GM23338 (cell line): ENCODE results near the gene PIMREG. TPM values are rescaled to one million over a fixed set of nuclear protein-coding genes. Genes with fewer than 3 reads are reported as not detected.
A peak's percentile ranks its signal among the peaks of the same experiment; 100 is the strongest.

Source experiments
- ATAC-seq: fragments of 200-7000 bp; cut with Tn5 transposase; 3 replicates; pipeline ENCODE4 v1.9.1; 2020
- DNase-seq: peaks from one replicate; pipeline ENCODE4 v3.0.0-alpha.2; 2015; ENCODE audit warnings: low spot score
- H2AFZ ChIP-seq: fragments of 200-600 bp; sonication (generic); 2 replicates; pipeline ENCODE4 v1.8.0; 2016; ENCODE audit warnings: antibody characterized with exemption, mild to moderate bottlenecking, moderate library complexity
- H3F3A ChIP-seq: fragments of 200-600 bp; sonication (generic); replicated peaks from 2 replicates; pipeline ENCODE4 v1.8.0; 2017; ENCODE audit warnings: antibody characterized with exemption, mixed run types, low read depth
- H3K27ac ChIP-seq: fragments of 200-600 bp; sonication (generic); 2 replicates; pipeline ENCODE4 v1.6.1; 2016; ENCODE audit warnings: low read depth
- H3K27me3 ChIP-seq: fragments of 200-600 bp; sonication (generic); 2 replicates; pipeline ENCODE4 v1.8.0; 2016; ENCODE audit warnings: mild to moderate bottlenecking, mixed run types, moderate library complexity; ENCODE audit not compliant: insufficient read depth
- H3K36me3 ChIP-seq: fragments of 200-600 bp; sonication (generic); 2 replicates; pipeline ENCODE4 v1.8.0; 2016; ENCODE audit warnings: mild to moderate bottlenecking; ENCODE audit not compliant: insufficient read depth
- H3K4me1 ChIP-seq: fragments of 200-600 bp; sonication (generic); 2 replicates; pipeline ENCODE4 v1.8.0; 2016; ENCODE audit warnings: mild to moderate bottlenecking, moderate library complexity; ENCODE audit not compliant: insufficient read depth
- H3K4me2 ChIP-seq: fragments of 200-600 bp; sonication (generic); 2 replicates; pipeline ENCODE4 v1.7.1; 2017; ENCODE audit warnings: mixed run types
- H3K4me3 ChIP-seq: fragments of 200-600 bp; sonication (generic); 2 replicates; pipeline ENCODE4 v1.6.1; 2016; ENCODE audit warnings: mixed run types
- H3K79me2 ChIP-seq: fragments of 200-600 bp; sonication (generic); replicated peaks from 2 replicates; pipeline ENCODE4 v1.8.0; 2017; ENCODE audit warnings: mild to moderate bottlenecking; ENCODE audit not compliant: insufficient read depth
- H3K9me2 ChIP-seq: fragments of 200-600 bp; sonication (generic); 2 replicates; pipeline ENCODE4 v1.8.0; 2017; ENCODE audit not compliant: insufficient read depth
- H4K20me1 ChIP-seq: fragments of 200-600 bp; sonication (generic); replicated peaks from 2 replicates; pipeline ENCODE4 v1.8.0; 2017; ENCODE audit warnings: mild to moderate bottlenecking; ENCODE audit not compliant: insufficient read depth
- H3K27ac Mint-ChIP-seq: 2 replicates; pipeline ENCODE4 v1.8.0; 2020; ENCODE audit warnings: inconsistent platforms, mild to moderate bottlenecking, moderate library complexity, mixed read lengths
- H3K27me3 Mint-ChIP-seq: 3 replicates; pipeline ENCODE4 v1.8.0; 2022; ENCODE audit warnings: low read depth, mild to moderate bottlenecking, moderate library complexity, mixed read lengths, inconsistent platforms; ENCODE audit not compliant: insufficient read depth, poor library complexity
- H3K36me3 Mint-ChIP-seq: 3 replicates; pipeline ENCODE4 v1.8.0; 2021; ENCODE audit warnings: low read depth, mild to moderate bottlenecking, inconsistent platforms, moderate library complexity, mixed read lengths
- H3K4me1 Mint-ChIP-seq: 3 replicates; pipeline ENCODE4 v1.8.0; 2020; ENCODE audit warnings: mild to moderate bottlenecking, inconsistent platforms, mixed read lengths
- H3K4me3 Mint-ChIP-seq: 3 replicates; pipeline ENCODE4 v1.8.0; 2021; ENCODE audit warnings: moderate library complexity, mild to moderate bottlenecking, inconsistent platforms, mixed read lengths
- H3K9me3 Mint-ChIP-seq: 3 replicates; pipeline ENCODE4 v1.8.0; 2020; ENCODE audit warnings: moderate library complexity, mild to moderate bottlenecking, inconsistent platforms, mixed read lengths
- CREB1 ChIP-seq: fragments of 250-450 bp; sonication (Bioruptor Pico); IDR thresholded peaks from 2 replicates; pipeline ENCODE4 v1.5.0; 2020; ENCODE audit warnings: low read depth, mild to moderate bottlenecking, moderate library complexity
- EZH2 ChIP-seq: fragments of 200-600 bp; sonication (generic); IDR thresholded peaks from one replicate; pipeline ENCODE4 v1.8.0; 2017; ENCODE audit warnings: antibody characterized with exemption, mild to moderate bottlenecking, low read depth; ENCODE audit not compliant: unreplicated experiment
- JUNB ChIP-seq: IDR thresholded peaks from one replicate; pipeline ENCODE4 v1.6.1; 2016; ENCODE audit warnings: antibody characterized with exemption; ENCODE audit not compliant: unreplicated experiment
- NANOG ChIP-seq: IDR thresholded peaks from 2 replicates; pipeline ENCODE4 v1.6.1; 2016; ENCODE audit warnings: antibody characterized with exemption, borderline replicate concordance
- POLR2AphosphoS5 ChIP-seq: IDR thresholded peaks from 2 replicates; pipeline ENCODE4 v1.6.1; 2016; ENCODE audit warnings: antibody characterized with exemption, low read depth
- STAT1 ChIP-seq: IDR thresholded peaks from one replicate; pipeline ENCODE4 v1.6.1; 2016; ENCODE audit warnings: antibody characterized with exemption; ENCODE audit not compliant: unreplicated experiment
- ZNF114 ChIP-seq: fragments of 250-450 bp; sonication (Bioruptor Pico); IDR thresholded peaks from 2 replicates; pipeline ENCODE4 v1.5.0; 2020; ENCODE audit warnings: mild to moderate bottlenecking, moderate library complexity
- ZNF331 ChIP-seq: fragments of 250-450 bp; sonication (Bioruptor Pico); IDR thresholded peaks from 2 replicates; pipeline ENCODE4 v1.5.0; 2020; ENCODE audit warnings: low read depth, mild to moderate bottlenecking, moderate library complexity
- polyA plus RNA-seq: library from polyadenylated mRNA; unstranded; fragments of >200 nt; fragmentation: Nextera tagmentation; extraction: Ambion mirVana; gene quantifications from 2 replicates; pipeline ENCODE4 v1.2.1, GENCODE V29; 2016
- total RNA-seq: library from RNA; depleted of rRNA; stranded (reverse); fragments of >200 nt; shearing (Covaris generic); gene quantifications from 2 replicates; pipeline ENCODE4 v1.2.3, GENCODE V29; 2014
- TF ChIP-seq, protein P1 (sequence below): fragments of 250-450 bp; sonication (Bioruptor Pico); IDR thresholded peaks from 2 replicates; pipeline ENCODE4 v1.5.0; 2020; ENCODE audit warnings: mild to moderate bottlenecking, moderate library complexity
- TF ChIP-seq, protein P2 (sequence below), 2 experiments: fragments of 200-600 bp in 1 of 2; sonication (generic) in 1 of 2; conservative IDR thresholded peaks; 2 replicates each; pipeline versions ENCODE4 v1.5.1 to v1.6.1; 2016 to 2017; ENCODE audit warnings: antibody characterized with exemption in 2 of 2, low read depth in 2 of 2, mild to moderate bottlenecking in 2 of 2, moderate library complexity in 1 of 2
- TF ChIP-seq, protein P3 (sequence below): IDR thresholded peaks from one replicate; pipeline ENCODE4 v1.6.1; 2018; ENCODE audit warnings: antibody characterized with exemption; ENCODE audit not compliant: unreplicated experiment

Gene PIMREG
- total and polyA plus RNA-seq, 2 experiments from 2014 or later: 87.8 to 144 TPM

DNA sequence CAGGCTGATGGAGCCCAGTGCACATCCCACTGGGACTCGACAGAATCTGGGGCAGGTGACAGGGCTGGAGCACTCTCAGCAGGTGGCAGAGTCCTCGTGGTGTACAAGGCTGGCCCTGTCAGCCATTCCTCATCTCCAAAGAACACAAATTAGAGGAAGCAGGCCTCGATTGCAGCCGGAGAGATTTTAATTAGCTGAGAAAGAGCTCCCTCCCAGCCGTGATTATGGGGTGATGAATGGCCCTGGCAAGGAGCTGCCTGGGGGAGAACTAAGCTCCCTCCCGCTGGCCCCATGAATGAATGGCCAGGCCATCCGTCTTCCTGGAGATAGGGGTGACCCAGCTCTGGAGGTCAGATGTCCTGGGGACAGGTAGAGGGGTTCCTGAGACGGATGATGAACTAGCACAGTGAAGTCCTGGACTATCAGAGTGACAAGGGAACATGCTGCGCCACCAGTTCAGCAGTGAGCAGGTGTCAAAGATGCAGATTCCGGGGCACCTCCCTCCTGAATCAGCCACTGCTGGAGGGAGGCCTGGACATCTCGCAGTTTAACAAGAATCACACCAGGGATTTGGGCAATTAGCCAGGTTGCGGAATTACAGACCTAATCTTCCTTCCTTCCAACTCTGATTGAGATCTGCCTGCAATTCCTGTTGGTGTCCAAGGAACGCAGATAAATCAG is 35.5 kb downstream of the PIMREG start:
- ATAC-seq (no peak), DNase-seq (no peak)
- H3K4me3 Mint-ChIP-seq: no peak overlapping the region
- H3K9me3 Mint-ChIP-seq: no peaks in the 10 kb centered on the region
- Histone ChIP-seq H3K36me3 (no peaks in the 10 kb centered on the region), H4K20me1 (no peaks in the 10 kb centered on the region), H3K27ac (no peak overlapping the region), H2AFZ (peak overlapping the region; percentile 69), H3K4me2 (no peak overlapping the region), H3K4me1 (0 out of 2 replicates have a peak, but pooled peaks cover 3% of the 10 kb centered on the region), H3K79me2 (no peaks in the 10 kb centered on the region), H3K27me3 (no peaks in the 10 kb centered on the region), H3F3A (no peaks in the 10 kb centered on the region), H3K9me2 (no peaks in the 10 kb centered on the region), H3K4me3 (no peak overlapping the region)
- TF ChIP-seq EZH2: no peak
- peaks cover 16% of the 10 kb centered on the region for H3K27me3 Mint-ChIP-seq
- H3K4me1 Mint-ChIP-seq: peaks cover 18% of the 10 kb centered on the region
- no peak overlapping the region for H3K27ac Mint-ChIP-seq
- H3K36me3 Mint-ChIP-seq: no peaks in the 10 kb centered on the region

DNA sequence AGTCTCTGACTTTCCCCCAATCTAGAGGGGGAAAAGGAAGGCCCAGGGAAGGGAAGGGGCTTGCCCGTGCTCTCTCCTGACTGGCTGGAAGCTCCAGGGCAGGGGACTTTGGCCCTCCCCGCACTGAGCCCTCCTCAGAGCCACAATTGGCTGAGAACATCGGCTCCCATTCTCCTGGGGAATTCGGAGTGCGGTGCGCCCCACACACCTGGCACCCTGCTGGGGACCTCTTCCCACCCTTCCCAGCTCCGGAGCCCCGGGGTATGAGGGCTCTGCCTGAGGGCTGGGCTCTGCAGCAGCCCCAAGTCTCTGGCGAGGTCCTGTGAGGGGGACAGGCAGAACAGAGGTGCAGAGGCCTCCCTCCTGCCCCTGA is 36.0 kb downstream of the PIMREG start:
- no peak overlapping the region for H3K27ac Mint-ChIP-seq
- H3K36me3 Mint-ChIP-seq: no peaks in the 10 kb centered on the region
- H3K4me2 ChIP-seq: no peak overlapping the region
- H3K4me1 Mint-ChIP-seq: peaks cover 13% of the 10 kb centered on the region
- H3K4me1 ChIP-seq: 0 out of 2 replicates have a peak, but pooled peaks cover 3% of the 10 kb centered on the region
- no peak overlapping the region for H3K27ac ChIP-seq
- H3F3A ChIP-seq: no peaks in the 10 kb centered on the region
- H3K4me3 Mint-ChIP-seq: no peak overlapping the region
- no peaks in the 10 kb centered on the region for H3K27me3 ChIP-seq
- H4K20me1 ChIP-seq: no peaks in the 10 kb centered on the region
- H3K79me2 ChIP-seq: no peaks in the 10 kb centered on the region
- H3K9me3 Mint-ChIP-seq: no peaks in the 10 kb centered on the region
- DNase-seq (peak; percentile 30), ATAC-seq (peak; percentile 83)
- H3K9me2 ChIP-seq: no peaks in the 10 kb centered on the region
- H3K27me3 Mint-ChIP-seq: peaks cover 16% of the 10 kb centered on the region
- peak overlapping the region; percentile 69 for H2AFZ ChIP-seq
- no peaks in the 10 kb centered on the region for H3K36me3 ChIP-seq
- no peak overlapping the region for H3K4me3 ChIP-seq
- TF ChIP-seq POLR2AphosphoS5 (no peak), CREB1 (CRISPR knock-in tag) (no peak), NANOG (no peak), STAT1 (no peak), ZNF331 (CRISPR knock-in tag) (no peak), JUNB (no peak), ZNF114 (CRISPR knock-in tag) (no peak)
- TF ChIP-seq, protein P1, sequence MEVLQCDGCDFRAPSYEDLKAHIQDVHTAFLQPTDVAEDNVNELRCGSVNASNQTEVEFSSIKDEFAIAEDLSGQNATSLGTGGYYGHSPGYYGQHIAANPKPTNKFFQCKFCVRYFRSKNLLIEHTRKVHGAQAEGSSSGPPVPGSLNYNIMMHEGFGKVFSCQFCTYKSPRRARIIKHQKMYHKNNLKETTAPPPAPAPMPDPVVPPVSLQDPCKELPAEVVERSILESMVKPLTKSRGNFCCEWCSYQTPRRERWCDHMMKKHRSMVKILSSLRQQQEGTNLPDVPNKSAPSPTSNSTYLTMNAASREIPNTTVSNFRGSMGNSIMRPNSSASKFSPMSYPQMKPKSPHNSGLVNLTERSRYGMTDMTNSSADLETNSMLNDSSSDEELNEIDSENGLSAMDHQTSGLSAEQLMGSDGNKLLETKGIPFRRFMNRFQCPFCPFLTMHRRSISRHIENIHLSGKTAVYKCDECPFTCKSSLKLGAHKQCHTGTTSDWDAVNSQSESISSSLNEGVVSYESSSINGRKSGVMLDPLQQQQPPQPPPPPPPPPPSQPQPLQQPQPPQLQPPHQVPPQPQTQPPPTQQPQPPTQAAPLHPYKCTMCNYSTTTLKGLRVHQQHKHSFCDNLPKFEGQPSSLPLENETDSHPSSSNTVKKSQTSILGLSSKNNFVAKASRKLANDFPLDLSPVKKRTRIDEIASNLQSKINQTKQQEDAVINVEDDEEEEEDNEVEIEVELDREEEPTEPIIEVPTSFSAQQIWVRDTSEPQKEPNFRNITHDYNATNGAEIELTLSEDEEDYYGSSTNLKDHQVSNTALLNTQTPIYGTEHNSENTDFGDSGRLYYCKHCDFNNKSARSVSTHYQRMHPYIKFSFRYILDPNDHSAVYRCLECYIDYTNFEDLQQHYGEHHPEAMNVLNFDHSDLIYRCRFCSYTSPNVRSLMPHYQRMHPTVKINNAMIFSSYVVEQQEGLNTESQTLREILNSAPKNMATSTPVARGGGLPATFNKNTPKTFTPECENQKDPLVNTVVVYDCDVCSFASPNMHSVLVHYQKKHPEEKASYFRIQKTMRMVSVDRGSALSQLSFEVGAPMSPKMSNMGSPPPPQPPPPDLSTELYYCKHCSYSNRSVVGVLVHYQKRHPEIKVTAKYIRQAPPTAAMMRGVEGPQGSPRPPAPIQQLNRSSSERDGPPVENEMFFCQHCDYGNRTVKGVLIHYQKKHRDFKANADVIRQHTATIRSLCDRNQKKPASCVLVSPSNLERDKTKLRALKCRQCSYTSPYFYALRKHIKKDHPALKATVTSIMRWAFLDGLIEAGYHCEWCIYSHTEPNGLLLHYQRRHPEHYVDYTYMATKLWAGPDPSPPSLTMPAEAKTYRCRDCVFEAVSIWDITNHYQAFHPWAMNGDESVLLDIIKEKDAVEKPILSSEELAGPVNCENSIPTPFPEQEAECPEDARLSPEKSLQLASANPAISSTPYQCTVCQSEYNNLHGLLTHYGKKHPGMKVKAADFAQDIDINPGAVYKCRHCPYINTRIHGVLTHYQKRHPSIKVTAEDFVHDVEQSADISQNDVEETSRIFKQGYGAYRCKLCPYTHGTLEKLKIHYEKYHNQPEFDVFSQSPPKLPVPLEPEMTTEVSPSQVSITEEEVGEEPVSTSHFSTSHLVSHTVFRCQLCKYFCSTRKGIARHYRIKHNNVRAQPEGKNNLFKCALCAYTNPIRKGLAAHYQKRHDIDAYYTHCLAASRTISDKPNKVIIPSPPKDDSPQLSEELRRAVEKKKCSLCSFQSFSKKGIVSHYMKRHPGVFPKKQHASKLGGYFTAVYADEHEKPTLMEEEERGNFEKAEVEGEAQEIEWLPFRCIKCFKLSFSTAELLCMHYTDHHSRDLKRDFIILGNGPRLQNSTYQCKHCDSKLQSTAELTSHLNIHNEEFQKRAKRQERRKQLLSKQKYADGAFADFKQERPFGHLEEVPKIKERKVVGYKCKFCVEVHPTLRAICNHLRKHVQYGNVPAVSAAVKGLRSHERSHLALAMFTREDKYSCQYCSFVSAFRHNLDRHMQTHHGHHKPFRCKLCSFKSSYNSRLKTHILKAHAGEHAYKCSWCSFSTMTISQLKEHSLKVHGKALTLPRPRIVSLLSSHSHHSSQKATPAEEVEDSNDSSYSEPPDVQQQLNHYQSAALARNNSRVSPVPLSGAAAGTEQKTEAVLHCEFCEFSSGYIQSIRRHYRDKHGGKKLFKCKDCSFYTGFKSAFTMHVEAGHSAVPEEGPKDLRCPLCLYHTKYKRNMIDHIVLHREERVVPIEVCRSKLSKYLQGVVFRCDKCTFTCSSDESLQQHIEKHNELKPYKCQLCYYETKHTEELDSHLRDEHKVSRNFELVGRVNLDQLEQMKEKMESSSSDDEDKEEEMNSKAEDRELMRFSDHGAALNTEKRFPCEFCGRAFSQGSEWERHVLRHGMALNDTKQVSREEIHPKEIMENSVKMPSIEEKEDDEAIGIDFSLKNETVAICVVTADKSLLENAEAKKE: no peak
- TF ChIP-seq, protein P2, sequence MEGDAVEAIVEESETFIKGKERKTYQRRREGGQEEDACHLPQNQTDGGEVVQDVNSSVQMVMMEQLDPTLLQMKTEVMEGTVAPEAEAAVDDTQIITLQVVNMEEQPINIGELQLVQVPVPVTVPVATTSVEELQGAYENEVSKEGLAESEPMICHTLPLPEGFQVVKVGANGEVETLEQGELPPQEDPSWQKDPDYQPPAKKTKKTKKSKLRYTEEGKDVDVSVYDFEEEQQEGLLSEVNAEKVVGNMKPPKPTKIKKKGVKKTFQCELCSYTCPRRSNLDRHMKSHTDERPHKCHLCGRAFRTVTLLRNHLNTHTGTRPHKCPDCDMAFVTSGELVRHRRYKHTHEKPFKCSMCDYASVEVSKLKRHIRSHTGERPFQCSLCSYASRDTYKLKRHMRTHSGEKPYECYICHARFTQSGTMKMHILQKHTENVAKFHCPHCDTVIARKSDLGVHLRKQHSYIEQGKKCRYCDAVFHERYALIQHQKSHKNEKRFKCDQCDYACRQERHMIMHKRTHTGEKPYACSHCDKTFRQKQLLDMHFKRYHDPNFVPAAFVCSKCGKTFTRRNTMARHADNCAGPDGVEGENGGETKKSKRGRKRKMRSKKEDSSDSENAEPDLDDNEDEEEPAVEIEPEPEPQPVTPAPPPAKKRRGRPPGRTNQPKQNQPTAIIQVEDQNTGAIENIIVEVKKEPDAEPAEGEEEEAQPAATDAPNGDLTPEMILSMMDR (conservative IDR thresholded peaks at IDR 0.05; ENCODE audit: low read depth in 2 of 2): no peak
- TF ChIP-seq, protein P3, sequence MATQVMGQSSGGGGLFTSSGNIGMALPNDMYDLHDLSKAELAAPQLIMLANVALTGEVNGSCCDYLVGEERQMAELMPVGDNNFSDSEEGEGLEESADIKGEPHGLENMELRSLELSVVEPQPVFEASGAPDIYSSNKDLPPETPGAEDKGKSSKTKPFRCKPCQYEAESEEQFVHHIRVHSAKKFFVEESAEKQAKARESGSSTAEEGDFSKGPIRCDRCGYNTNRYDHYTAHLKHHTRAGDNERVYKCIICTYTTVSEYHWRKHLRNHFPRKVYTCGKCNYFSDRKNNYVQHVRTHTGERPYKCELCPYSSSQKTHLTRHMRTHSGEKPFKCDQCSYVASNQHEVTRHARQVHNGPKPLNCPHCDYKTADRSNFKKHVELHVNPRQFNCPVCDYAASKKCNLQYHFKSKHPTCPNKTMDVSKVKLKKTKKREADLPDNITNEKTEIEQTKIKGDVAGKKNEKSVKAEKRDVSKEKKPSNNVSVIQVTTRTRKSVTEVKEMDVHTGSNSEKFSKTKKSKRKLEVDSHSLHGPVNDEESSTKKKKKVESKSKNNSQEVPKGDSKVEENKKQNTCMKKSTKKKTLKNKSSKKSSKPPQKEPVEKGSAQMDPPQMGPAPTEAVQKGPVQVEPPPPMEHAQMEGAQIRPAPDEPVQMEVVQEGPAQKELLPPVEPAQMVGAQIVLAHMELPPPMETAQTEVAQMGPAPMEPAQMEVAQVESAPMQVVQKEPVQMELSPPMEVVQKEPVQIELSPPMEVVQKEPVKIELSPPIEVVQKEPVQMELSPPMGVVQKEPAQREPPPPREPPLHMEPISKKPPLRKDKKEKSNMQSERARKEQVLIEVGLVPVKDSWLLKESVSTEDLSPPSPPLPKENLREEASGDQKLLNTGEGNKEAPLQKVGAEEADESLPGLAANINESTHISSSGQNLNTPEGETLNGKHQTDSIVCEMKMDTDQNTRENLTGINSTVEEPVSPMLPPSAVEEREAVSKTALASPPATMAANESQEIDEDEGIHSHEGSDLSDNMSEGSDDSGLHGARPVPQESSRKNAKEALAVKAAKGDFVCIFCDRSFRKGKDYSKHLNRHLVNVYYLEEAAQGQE: no peak
